ENCODE data around the gene IER5. TPM values are rescaled to one million over a fixed set of nuclear protein-coding genes. Genes with fewer than 3 reads are reported as not detected.

Gene IER5
- total and polyA plus RNA-seq, 2 of the 13 experiments (the other 11 are each of a cell fraction or from before 2014, with no cell fraction given): 2.5 to 3.5 TPM

DNA sequence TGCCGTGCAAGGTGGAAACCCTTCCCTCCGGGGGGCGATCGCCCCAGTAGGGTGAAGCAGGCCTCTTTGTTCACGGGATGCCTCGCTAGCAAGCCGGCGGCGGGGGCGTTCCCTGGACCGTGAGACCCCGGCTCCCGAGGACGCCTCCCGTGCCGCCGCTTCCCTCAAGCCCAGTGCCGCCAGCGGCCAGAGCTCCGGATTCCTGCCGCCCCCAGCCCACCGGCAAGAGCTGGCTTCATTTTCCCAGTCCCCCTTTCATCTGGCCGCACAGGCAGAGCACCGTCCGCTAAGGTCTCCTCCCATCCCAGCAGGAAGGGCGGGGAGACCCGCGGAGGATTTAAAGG lies 16.3 kb downstream of the IER5 start (continued):
- TF ChIP-seq, protein P1, sequence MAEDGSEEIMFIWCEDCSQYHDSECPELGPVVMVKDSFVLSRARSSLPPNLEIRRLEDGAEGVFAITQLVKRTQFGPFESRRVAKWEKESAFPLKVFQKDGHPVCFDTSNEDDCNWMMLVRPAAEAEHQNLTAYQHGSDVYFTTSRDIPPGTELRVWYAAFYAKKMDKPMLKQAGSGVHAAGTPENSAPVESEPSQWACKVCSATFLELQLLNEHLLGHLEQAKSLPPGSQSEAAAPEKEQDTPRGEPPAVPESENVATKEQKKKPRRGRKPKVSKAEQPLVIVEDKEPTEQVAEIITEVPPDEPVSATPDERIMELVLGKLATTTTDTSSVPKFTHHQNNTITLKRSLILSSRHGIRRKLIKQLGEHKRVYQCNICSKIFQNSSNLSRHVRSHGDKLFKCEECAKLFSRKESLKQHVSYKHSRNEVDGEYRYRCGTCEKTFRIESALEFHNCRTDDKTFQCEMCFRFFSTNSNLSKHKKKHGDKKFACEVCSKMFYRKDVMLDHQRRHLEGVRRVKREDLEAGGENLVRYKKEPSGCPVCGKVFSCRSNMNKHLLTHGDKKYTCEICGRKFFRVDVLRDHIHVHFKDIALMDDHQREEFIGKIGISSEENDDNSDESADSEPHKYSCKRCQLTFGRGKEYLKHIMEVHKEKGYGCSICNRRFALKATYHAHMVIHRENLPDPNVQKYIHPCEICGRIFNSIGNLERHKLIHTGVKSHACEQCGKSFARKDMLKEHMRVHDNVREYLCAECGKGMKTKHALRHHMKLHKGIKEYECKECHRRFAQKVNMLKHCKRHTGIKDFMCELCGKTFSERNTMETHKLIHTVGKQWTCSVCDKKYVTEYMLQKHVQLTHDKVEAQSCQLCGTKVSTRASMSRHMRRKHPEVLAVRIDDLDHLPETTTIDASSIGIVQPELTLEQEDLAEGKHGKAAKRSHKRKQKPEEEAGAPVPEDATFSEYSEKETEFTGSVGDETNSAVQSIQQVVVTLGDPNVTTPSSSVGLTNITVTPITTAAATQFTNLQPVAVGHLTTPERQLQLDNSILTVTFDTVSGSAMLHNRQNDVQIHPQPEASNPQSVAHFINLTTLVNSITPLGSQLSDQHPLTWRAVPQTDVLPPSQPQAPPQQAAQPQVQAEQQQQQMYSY (CRISPR knock-in tag; IDR thresholded peaks at IDR 0.05): peak; percentile 75; the same call in 1 of the 2 replicates
- TF ChIP-seq, protein P2, sequence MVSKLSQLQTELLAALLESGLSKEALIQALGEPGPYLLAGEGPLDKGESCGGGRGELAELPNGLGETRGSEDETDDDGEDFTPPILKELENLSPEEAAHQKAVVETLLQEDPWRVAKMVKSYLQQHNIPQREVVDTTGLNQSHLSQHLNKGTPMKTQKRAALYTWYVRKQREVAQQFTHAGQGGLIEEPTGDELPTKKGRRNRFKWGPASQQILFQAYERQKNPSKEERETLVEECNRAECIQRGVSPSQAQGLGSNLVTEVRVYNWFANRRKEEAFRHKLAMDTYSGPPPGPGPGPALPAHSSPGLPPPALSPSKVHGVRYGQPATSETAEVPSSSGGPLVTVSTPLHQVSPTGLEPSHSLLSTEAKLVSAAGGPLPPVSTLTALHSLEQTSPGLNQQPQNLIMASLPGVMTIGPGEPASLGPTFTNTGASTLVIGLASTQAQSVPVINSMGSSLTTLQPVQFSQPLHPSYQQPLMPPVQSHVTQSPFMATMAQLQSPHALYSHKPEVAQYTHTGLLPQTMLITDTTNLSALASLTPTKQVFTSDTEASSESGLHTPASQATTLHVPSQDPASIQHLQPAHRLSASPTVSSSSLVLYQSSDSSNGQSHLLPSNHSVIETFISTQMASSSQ (IDR thresholded peaks at IDR 0.05; ENCODE audit: low read depth): no peak
- TF ChIP-seq, protein P2 (CRISPR knock-in tag; IDR thresholded peaks at IDR 0.05; ENCODE audit: borderline replicate concordance): no peak
- TF ChIP-seq RBAK (CRISPR knock-in tag; IDR thresholded peaks at IDR 0.05): no peak
- TF ChIP-seq, protein P3, sequence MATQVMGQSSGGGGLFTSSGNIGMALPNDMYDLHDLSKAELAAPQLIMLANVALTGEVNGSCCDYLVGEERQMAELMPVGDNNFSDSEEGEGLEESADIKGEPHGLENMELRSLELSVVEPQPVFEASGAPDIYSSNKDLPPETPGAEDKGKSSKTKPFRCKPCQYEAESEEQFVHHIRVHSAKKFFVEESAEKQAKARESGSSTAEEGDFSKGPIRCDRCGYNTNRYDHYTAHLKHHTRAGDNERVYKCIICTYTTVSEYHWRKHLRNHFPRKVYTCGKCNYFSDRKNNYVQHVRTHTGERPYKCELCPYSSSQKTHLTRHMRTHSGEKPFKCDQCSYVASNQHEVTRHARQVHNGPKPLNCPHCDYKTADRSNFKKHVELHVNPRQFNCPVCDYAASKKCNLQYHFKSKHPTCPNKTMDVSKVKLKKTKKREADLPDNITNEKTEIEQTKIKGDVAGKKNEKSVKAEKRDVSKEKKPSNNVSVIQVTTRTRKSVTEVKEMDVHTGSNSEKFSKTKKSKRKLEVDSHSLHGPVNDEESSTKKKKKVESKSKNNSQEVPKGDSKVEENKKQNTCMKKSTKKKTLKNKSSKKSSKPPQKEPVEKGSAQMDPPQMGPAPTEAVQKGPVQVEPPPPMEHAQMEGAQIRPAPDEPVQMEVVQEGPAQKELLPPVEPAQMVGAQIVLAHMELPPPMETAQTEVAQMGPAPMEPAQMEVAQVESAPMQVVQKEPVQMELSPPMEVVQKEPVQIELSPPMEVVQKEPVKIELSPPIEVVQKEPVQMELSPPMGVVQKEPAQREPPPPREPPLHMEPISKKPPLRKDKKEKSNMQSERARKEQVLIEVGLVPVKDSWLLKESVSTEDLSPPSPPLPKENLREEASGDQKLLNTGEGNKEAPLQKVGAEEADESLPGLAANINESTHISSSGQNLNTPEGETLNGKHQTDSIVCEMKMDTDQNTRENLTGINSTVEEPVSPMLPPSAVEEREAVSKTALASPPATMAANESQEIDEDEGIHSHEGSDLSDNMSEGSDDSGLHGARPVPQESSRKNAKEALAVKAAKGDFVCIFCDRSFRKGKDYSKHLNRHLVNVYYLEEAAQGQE (IDR thresholded peaks at IDR 0.05; ENCODE audit: borderline replicate concordance in 1 of 2, low read depth in 1 of 2, low read length in 2 of 2): no peak
- TF ChIP-seq, protein P4, sequence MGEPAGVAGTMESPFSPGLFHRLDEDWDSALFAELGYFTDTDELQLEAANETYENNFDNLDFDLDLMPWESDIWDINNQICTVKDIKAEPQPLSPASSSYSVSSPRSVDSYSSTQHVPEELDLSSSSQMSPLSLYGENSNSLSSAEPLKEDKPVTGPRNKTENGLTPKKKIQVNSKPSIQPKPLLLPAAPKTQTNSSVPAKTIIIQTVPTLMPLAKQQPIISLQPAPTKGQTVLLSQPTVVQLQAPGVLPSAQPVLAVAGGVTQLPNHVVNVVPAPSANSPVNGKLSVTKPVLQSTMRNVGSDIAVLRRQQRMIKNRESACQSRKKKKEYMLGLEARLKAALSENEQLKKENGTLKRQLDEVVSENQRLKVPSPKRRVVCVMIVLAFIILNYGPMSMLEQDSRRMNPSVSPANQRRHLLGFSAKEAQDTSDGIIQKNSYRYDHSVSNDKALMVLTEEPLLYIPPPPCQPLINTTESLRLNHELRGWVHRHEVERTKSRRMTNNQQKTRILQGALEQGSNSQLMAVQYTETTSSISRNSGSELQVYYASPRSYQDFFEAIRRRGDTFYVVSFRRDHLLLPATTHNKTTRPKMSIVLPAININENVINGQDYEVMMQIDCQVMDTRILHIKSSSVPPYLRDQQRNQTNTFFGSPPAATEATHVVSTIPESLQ (CRISPR knock-in tag; conservative IDR thresholded peaks at IDR 0.05): no peak
- TF ChIP-seq, protein P5, sequence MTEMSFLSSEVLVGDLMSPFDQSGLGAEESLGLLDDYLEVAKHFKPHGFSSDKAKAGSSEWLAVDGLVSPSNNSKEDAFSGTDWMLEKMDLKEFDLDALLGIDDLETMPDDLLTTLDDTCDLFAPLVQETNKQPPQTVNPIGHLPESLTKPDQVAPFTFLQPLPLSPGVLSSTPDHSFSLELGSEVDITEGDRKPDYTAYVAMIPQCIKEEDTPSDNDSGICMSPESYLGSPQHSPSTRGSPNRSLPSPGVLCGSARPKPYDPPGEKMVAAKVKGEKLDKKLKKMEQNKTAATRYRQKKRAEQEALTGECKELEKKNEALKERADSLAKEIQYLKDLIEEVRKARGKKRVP (CRISPR knock-in tag; IDR thresholded peaks at IDR 0.05): no peak
- TF ChIP-seq SUZ12 (IDR thresholded peaks at IDR 0.05; ENCODE audit: low read depth, low read length): no peak
- TF ChIP-seq, protein P6, sequence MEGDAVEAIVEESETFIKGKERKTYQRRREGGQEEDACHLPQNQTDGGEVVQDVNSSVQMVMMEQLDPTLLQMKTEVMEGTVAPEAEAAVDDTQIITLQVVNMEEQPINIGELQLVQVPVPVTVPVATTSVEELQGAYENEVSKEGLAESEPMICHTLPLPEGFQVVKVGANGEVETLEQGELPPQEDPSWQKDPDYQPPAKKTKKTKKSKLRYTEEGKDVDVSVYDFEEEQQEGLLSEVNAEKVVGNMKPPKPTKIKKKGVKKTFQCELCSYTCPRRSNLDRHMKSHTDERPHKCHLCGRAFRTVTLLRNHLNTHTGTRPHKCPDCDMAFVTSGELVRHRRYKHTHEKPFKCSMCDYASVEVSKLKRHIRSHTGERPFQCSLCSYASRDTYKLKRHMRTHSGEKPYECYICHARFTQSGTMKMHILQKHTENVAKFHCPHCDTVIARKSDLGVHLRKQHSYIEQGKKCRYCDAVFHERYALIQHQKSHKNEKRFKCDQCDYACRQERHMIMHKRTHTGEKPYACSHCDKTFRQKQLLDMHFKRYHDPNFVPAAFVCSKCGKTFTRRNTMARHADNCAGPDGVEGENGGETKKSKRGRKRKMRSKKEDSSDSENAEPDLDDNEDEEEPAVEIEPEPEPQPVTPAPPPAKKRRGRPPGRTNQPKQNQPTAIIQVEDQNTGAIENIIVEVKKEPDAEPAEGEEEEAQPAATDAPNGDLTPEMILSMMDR (CRISPR knock-in tag; IDR thresholded peaks at IDR 0.05): peak; percentile 11; the same call in 1 of the 2 replicates
- TF ChIP-seq, protein P7, sequence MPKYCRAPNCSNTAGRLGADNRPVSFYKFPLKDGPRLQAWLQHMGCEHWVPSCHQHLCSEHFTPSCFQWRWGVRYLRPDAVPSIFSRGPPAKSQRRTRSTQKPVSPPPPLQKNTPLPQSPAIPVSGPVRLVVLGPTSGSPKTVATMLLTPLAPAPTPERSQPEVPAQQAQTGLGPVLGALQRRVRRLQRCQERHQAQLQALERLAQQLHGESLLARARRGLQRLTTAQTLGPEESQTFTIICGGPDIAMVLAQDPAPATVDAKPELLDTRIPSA (CRISPR knock-in tag; IDR thresholded peaks at IDR 0.05; ENCODE audit: borderline replicate concordance): no peak
